Omental fat pad (tissue), 4 donors: ENCODE data around the gene PLEKHM3. TPM values are rescaled to one million over a fixed set of nuclear protein-coding genes. Genes with fewer than 3 reads are reported as not detected.

Experiments used
- ATAC-seq: fragments of 150-250 bp; one replicate; pipeline ENCODE4 v1.9.1; 2016; ENCODE audit warnings: mild to moderate bottlenecking, moderate library complexity; ENCODE audit not compliant: low FRiP score
- DNase-seq: peaks from one replicate; pipeline ENCODE4 v3.0.0-alpha.2; 2019; ENCODE audit warnings: low spot score
- CTCF ChIP-seq, 3 donors: fragments of 450-650 bp; IDR thresholded peaks; one replicate each; pipeline ENCODE4 v1.5.1; 2016 to 2017; ENCODE audit warnings: antibody characterized with exemption in 3 of 3, mild to moderate bottlenecking in 3 of 3, moderate library complexity in 2 of 3
- total RNA-seq, 4 donors: library from RNA; depleted of rRNA; stranded (reverse); fragments of >200 nt; gene quantifications; one replicate each; pipeline ENCODE4 v1.1.0, GENCODE V29; 2016

Gene PLEKHM3
- total RNA-seq, 4 donors from 2014 or later = 14.1 to 31.4 (median 24.2) TPM

GRCh38 chr2:207870814-207871213 lies 154.5 kb downstream of the PLEKHM3 start:
- no peak for TF ChIP-seq CTCF (IDR thresholded peaks at IDR 0.05)
- ATAC-seq (no peak), DNase-seq (no peak)

GRCh38 chr2:207869784-207870778 lies 155.2 kb downstream of the PLEKHM3 start:
- no peak for TF ChIP-seq CTCF (IDR thresholded peaks at IDR 0.05)
- no peak for DNase-seq
- no peak for ATAC-seq

GRCh38 chr2:207868855-207869596 lies 156.3 kb downstream of the PLEKHM3 start:
- TF ChIP-seq CTCF (IDR thresholded peaks at IDR 0.05) = no peak
- ATAC-seq = no peak
- DNase-seq = no peak

GRCh38 chr2:207867905-207868304 lies 157.4 kb downstream of the PLEKHM3 start:
- no peak for ATAC-seq
- no peak for DNase-seq
- no peak for TF ChIP-seq CTCF (IDR thresholded peaks at IDR 0.05)

GRCh38 chr2:207867056-207867455 lies 158.3 kb downstream of the PLEKHM3 start:
- ATAC-seq (no peak), DNase-seq (no peak)
- no peak for TF ChIP-seq CTCF (IDR thresholded peaks at IDR 0.05)

GRCh38 chr2:207865210-207865609 lies 160.1 kb downstream of the PLEKHM3 start:
- no peak for TF ChIP-seq CTCF (IDR thresholded peaks at IDR 0.05)
- no peak for ATAC-seq
- no peak for DNase-seq
